HEK293 (cell line): ENCODE data around the gene GALNS.

Source experiments
- BCL11A ChIP-seq: fragments of 450-650 bp; formaldehyde crosslinking; IDR thresholded peaks from 2 replicates; pipeline ENCODE4 v1.5.1; 2016; ENCODE audit warnings: low read depth, missing biosample characterization, missing genetic modification characterization
- EGR2 ChIP-seq: fragments of 450-650 bp; formaldehyde crosslinking; IDR thresholded peaks from 2 replicates; pipeline ENCODE4 v1.5.1; 2016; ENCODE audit warnings: low read depth, missing biosample characterization, missing genetic modification characterization
- FEZF1 ChIP-seq: fragments of 450-650 bp; formaldehyde crosslinking; IDR thresholded peaks from 2 replicates; pipeline ENCODE4 v1.5.1; 2016; ENCODE audit warnings: missing biosample characterization, missing genetic modification characterization
- GLIS1 ChIP-seq: fragments of 450-650 bp; formaldehyde crosslinking; IDR thresholded peaks from 2 replicates; pipeline ENCODE4 v1.5.1; 2016; ENCODE audit warnings: missing biosample characterization, missing genetic modification characterization
- IKZF3 ChIP-seq: fragments of 450-650 bp; IDR thresholded peaks from 2 replicates; pipeline ENCODE4 v1.5.0; 2018; ENCODE audit warnings: missing biosample characterization, mild to moderate bottlenecking, missing genetic modification characterization, moderate library complexity
- KLF1 ChIP-seq: fragments of 450-650 bp; formaldehyde crosslinking; IDR thresholded peaks from 2 replicates; pipeline ENCODE4 v1.5.1; 2016; ENCODE audit warnings: missing biosample characterization, missing genetic modification characterization
- KLF17 ChIP-seq: fragments of 450-650 bp; formaldehyde crosslinking; IDR thresholded peaks from 2 replicates; pipeline ENCODE4 v1.5.1; 2016; ENCODE audit warnings: missing biosample characterization, missing genetic modification characterization
- MZF1 ChIP-seq: fragments of 450-650 bp; formaldehyde crosslinking; IDR thresholded peaks from 2 replicates; pipeline ENCODE4 v1.5.1; 2017; ENCODE audit warnings: missing biosample characterization, missing genetic modification characterization, borderline replicate concordance
- OVOL3 ChIP-seq: fragments of 450-650 bp; formaldehyde crosslinking; IDR thresholded peaks from 2 replicates; pipeline ENCODE4 v1.5.1; 2016; ENCODE audit warnings: missing biosample characterization, missing genetic modification characterization
- PATZ1 ChIP-seq: fragments of 450-650 bp; formaldehyde crosslinking; IDR thresholded peaks from 2 replicates; pipeline ENCODE4 v1.5.1; 2016; ENCODE audit warnings: missing biosample characterization, missing genetic modification characterization
- SALL2 ChIP-seq: fragments of 450-650 bp; formaldehyde crosslinking; IDR thresholded peaks from 2 replicates; pipeline ENCODE4 v1.5.0; 2017; ENCODE audit warnings: missing biosample characterization, mild to moderate bottlenecking, missing genetic modification characterization, borderline replicate concordance
- ZBTB17 ChIP-seq: fragments of 450-650 bp; formaldehyde crosslinking; IDR thresholded peaks from 2 replicates; pipeline ENCODE4 v1.5.1; 2016; ENCODE audit warnings: missing biosample characterization, missing genetic modification characterization
- ZBTB21 ChIP-seq: fragments of 450-650 bp; formaldehyde crosslinking; IDR thresholded peaks from 2 replicates; pipeline ENCODE4 v1.5.1; 2017; ENCODE audit warnings: missing biosample characterization, missing genetic modification characterization
- ZBTB48 ChIP-seq: fragments of 450-650 bp; formaldehyde crosslinking; IDR thresholded peaks from 2 replicates; pipeline ENCODE4 v1.5.1; 2016; ENCODE audit warnings: missing biosample characterization, missing genetic modification characterization
- ZBTB6 ChIP-seq: fragments of 450-650 bp; formaldehyde crosslinking; IDR thresholded peaks from 2 replicates; pipeline ENCODE4 v1.5.1; 2017; ENCODE audit warnings: missing biosample characterization, missing genetic modification characterization
- ZFHX2 ChIP-seq: fragments of 450-650 bp; formaldehyde crosslinking; conservative IDR thresholded peaks from 2 replicates; pipeline ENCODE4 v1.5.1; 2016; ENCODE audit warnings: missing biosample characterization, missing genetic modification characterization
- ZFP69B ChIP-seq: fragments of 450-650 bp; formaldehyde crosslinking; IDR thresholded peaks from 2 replicates; pipeline ENCODE4 v1.5.1; 2016; ENCODE audit warnings: missing biosample characterization, missing genetic modification characterization
- ZNF146 ChIP-seq: fragments of 450-650 bp; formaldehyde crosslinking; IDR thresholded peaks from 2 replicates; pipeline ENCODE4 v1.5.1; 2016; ENCODE audit warnings: missing biosample characterization, missing genetic modification characterization
- ZNF211 ChIP-seq: fragments of 450-650 bp; formaldehyde crosslinking; IDR thresholded peaks from 2 replicates; pipeline ENCODE4 v1.5.1; 2016; ENCODE audit warnings: low read depth, missing biosample characterization, missing genetic modification characterization
- ZNF239 ChIP-seq: fragments of 450-650 bp; formaldehyde crosslinking; IDR thresholded peaks from 2 replicates; pipeline ENCODE4 v1.5.1; 2016; ENCODE audit warnings: missing biosample characterization, missing genetic modification characterization
- ZNF266 ChIP-seq: fragments of 450-650 bp; formaldehyde crosslinking; IDR thresholded peaks from 2 replicates; pipeline ENCODE4 v1.5.1; 2016; ENCODE audit warnings: missing biosample characterization, missing genetic modification characterization, low read depth
- ZNF366 ChIP-seq: fragments of 450-650 bp; formaldehyde crosslinking; conservative IDR thresholded peaks from 2 replicates; pipeline ENCODE4 v1.5.1; 2016; ENCODE audit warnings: missing biosample characterization, missing genetic modification characterization
- ZNF37A ChIP-seq: fragments of 450-650 bp; IDR thresholded peaks from 2 replicates; pipeline ENCODE4 v1.5.1; 2018; ENCODE audit warnings: missing biosample characterization, missing genetic modification characterization
- ZNF426 ChIP-seq: fragments of 450-650 bp; formaldehyde crosslinking; IDR thresholded peaks from 2 replicates; pipeline ENCODE4 v1.5.1; 2017; ENCODE audit warnings: missing biosample characterization, missing genetic modification characterization, mild to moderate bottlenecking, inconsistent platforms, moderate library complexity
- ZNF449 ChIP-seq: fragments of 450-650 bp; formaldehyde crosslinking; IDR thresholded peaks from 2 replicates; pipeline ENCODE4 v1.5.1; 2017; ENCODE audit warnings: missing biosample characterization, mild to moderate bottlenecking, missing genetic modification characterization, moderate library complexity
- ZNF514 ChIP-seq: fragments of 450-650 bp; formaldehyde crosslinking; IDR thresholded peaks from 2 replicates; pipeline ENCODE4 v1.5.1; 2016; ENCODE audit warnings: missing biosample characterization, missing genetic modification characterization
- ZNF521 ChIP-seq: fragments of 450-650 bp; formaldehyde crosslinking; IDR thresholded peaks from 2 replicates; pipeline ENCODE4 v1.5.1; 2017; ENCODE audit warnings: missing biosample characterization, mild to moderate bottlenecking, missing genetic modification characterization
- ZNF624 ChIP-seq: fragments of 450-650 bp; formaldehyde crosslinking; IDR thresholded peaks from 2 replicates; pipeline ENCODE4 v1.5.1; 2017; ENCODE audit warnings: missing biosample characterization, missing genetic modification characterization
- TF ChIP-seq, protein P1 (sequence below): fragments of 450-650 bp; formaldehyde crosslinking; IDR thresholded peaks from 2 replicates; pipeline ENCODE4 v1.5.1; 2016; ENCODE audit warnings: missing biosample characterization, missing genetic modification characterization
- TF ChIP-seq, protein P2 (sequence below): fragments of 450-650 bp; formaldehyde crosslinking; IDR thresholded peaks from 2 replicates; pipeline ENCODE4 v1.5.1; 2016; ENCODE audit warnings: missing biosample characterization, missing genetic modification characterization
- TF ChIP-seq, protein P3 (sequence below): fragments of 450-650 bp; formaldehyde crosslinking; IDR thresholded peaks from 2 replicates; pipeline ENCODE4 v1.5.1; 2016; ENCODE audit warnings: missing biosample characterization, missing genetic modification characterization

Gene GALNS

GRCh38 chr16:88809068-88809675 lies 47.6 kb downstream of the GALNS start (continued):
- TF ChIP-seq IKZF3 (tag by site-specific recombination) (peak; percentile 94), ZBTB17 (no peak), ZNF449 (tag by site-specific recombination) (no peak), SALL2 (tag by site-specific recombination) (no peak), ZNF211 (no peak), ZNF266 (tag by site-specific recombination) (no peak), KLF17 (tag by site-specific recombination) (no peak), ZNF426 (no peak), ZNF239 (tag by site-specific recombination) (no peak), ZNF366 (tag by site-specific recombination) (no peak), ZFP69B (tag by site-specific recombination) (peak; percentile 87), ZNF37A (tag by site-specific recombination) (no peak), MZF1 (tag by site-specific recombination) (0 out of 2 replicates have a peak, but pooled peaks have one; percentile 22), PATZ1 (tag by site-specific recombination) (no peak; the same call in 1 of the 2 replicates), ZNF514 (no peak), ZBTB48 (tag by site-specific recombination) (no peak; the same call in 1 of the 2 replicates), ZNF146 (no peak), ZFHX2 (tag by site-specific recombination) (no peak), EGR2 (tag by site-specific recombination) (no peak), OVOL3 (peak; percentile 20), KLF1 (tag by site-specific recombination) (no peak), ZNF521 (tag by site-specific recombination) (no peak), ZNF624 (tag by site-specific recombination) (no peak), ZBTB21 (tag by site-specific recombination) (no peak), GLIS1 (peak; percentile 57), BCL11A (0 out of 2 replicates have a peak, but pooled peaks have one; percentile 55), ZBTB6 (tag by site-specific recombination) (no peak), FEZF1 (tag by site-specific recombination) (peak; percentile 78)
- TF ChIP-seq, protein P1, sequence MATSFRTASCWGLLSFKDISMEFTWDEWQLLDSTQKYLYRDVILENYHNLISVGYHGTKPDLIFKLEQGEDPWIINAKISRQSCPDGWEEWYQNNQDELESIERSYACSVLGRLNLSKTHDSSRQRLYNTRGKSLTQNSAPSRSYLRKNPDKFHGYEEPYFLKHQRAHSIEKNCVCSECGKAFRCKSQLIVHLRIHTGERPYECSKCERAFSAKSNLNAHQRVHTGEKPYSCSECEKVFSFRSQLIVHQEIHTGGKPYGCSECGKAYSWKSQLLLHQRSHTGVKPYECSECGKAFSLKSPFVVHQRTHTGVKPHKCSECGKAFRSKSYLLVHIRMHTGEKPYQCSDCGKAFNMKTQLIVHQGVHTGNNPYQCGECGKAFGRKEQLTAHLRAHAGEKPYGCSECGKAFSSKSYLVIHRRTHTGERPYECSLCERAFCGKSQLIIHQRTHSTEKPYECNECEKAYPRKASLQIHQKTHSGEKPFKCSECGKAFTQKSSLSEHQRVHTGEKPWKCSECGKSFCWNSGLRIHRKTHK (tag by site-specific recombination), result no peak
- TF ChIP-seq, protein P2, sequence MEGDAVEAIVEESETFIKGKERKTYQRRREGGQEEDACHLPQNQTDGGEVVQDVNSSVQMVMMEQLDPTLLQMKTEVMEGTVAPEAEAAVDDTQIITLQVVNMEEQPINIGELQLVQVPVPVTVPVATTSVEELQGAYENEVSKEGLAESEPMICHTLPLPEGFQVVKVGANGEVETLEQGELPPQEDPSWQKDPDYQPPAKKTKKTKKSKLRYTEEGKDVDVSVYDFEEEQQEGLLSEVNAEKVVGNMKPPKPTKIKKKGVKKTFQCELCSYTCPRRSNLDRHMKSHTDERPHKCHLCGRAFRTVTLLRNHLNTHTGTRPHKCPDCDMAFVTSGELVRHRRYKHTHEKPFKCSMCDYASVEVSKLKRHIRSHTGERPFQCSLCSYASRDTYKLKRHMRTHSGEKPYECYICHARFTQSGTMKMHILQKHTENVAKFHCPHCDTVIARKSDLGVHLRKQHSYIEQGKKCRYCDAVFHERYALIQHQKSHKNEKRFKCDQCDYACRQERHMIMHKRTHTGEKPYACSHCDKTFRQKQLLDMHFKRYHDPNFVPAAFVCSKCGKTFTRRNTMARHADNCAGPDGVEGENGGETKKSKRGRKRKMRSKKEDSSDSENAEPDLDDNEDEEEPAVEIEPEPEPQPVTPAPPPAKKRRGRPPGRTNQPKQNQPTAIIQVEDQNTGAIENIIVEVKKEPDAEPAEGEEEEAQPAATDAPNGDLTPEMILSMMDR, result no peak
- TF ChIP-seq, protein P3, sequence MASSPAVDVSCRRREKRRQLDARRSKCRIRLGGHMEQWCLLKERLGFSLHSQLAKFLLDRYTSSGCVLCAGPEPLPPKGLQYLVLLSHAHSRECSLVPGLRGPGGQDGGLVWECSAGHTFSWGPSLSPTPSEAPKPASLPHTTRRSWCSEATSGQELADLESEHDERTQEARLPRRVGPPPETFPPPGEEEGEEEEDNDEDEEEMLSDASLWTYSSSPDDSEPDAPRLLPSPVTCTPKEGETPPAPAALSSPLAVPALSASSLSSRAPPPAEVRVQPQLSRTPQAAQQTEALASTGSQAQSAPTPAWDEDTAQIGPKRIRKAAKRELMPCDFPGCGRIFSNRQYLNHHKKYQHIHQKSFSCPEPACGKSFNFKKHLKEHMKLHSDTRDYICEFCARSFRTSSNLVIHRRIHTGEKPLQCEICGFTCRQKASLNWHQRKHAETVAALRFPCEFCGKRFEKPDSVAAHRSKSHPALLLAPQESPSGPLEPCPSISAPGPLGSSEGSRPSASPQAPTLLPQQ (tag by site-specific recombination), result peak; percentile 98
